ENCODE results near the gene SEC16A.

Gene SEC16A

DNA sequence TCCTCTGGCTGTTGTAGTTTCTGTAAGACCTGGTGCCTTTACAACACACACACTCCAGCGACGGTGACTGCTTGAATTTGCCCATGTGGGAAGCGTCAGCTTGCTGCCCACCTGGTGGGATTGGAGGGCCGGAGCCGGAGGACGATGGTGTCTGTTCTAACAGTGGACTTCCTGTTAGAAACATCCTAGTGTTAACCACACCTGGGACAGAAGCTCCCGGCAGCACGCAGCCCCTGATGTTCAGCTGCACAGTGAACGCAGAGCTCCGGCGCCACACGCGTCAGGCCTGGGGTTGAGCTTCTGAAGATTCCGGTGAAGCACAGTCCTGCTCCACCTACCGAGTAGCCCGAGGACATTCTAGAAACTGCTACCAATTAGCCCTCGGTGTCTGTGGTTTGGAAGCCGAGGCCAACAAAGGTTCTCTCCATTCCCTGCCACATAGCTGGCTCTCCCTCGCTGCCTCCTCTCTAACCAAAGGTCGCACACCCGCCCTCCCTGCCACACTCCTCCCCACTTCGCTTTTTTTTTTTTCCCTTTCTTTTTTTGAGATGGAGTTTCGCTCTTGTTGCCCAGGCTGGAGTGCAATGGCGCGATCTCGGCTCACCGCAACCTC is 58.0 kb downstream of the SEC16A start:
- TF ChIP-seq EZH2 (IDR thresholded peaks at IDR 0.05) (no peak), POLR2AphosphoS5 (IDR thresholded peaks at IDR 0.05; ENCODE audit: borderline replicate concordance, low read depth, low read length) (no peak), FOXP2 (optimal IDR thresholded peaks at IDR 0.05; ENCODE audit: control extremely low read depth, extremely low read length, insufficient read depth) (no peak)
- no peak overlapping the region for H3K4me3 ChIP-seq
- no peak for DNase-seq (ENCODE audit: low read depth, low spot score)
- no peak overlapping the region for H3K9ac ChIP-seq (ENCODE audit: insufficient read length)
- no peaks in the 10 kb centered on the region for H3K9me3 ChIP-seq (ENCODE audit: low read depth, low read length)
- H3K27ac ChIP-seq: peak overlapping the region; percentile 46; the same call in 1 of the 2 replicates
- H3K36me3 ChIP-seq (ENCODE audit: insufficient read depth, low read length): peaks cover 36% of the 10 kb centered on the region; the same call in 1 of the 2 replicates

DNA sequence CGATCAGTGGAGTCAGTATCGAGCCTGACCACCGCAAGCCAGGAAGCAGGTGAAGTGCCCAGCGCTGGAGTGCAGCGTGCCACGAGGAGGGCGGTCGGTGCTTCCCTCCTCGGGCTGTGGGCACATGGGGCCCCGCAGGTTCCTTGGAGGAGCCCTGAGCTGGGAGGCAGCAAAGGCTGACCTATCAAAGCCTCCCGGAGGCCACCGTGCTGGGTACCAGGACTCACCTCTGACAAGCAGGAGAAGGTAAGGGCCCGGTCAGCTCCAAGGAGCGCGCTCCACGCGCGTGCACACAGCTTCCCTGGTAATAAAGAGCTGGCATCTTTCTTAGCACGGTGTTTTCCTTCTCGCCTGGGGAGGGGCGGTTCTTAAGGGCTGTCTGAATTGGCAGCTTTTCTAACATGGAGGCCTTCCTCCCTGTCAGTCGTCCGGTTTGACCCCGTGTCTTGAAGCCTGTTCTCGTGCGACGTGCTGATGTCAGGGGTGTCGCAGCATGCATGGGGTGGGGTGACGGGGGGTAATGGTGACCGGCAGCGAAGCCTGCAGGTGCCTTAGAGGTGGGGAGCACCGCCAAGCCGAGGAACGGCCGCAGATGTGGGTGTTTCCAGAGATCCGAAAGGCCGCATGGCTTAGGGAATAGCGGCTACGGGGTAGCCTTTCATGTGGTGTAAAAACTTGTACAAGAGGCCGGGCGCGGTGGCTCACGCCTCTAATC is 59.3 kb downstream of the SEC16A start:
- TF ChIP-seq POLR2AphosphoS5 (IDR thresholded peaks at IDR 0.05; ENCODE audit: borderline replicate concordance, low read depth, low read length) (no peak), FOXP2 (optimal IDR thresholded peaks at IDR 0.05; ENCODE audit: control extremely low read depth, extremely low read length, insufficient read depth) (no peak), EZH2 (IDR thresholded peaks at IDR 0.05) (no peak)
- no peak for DNase-seq (ENCODE audit: low read depth, low spot score)
- H3K36me3 ChIP-seq (ENCODE audit: insufficient read depth, low read length): peaks cover 49% of the 10 kb centered on the region; the same call in 1 of the 2 replicates
- no peak overlapping the region for H3K4me3 ChIP-seq
- H3K9ac ChIP-seq (ENCODE audit: insufficient read length): no peak overlapping the region
- no peak overlapping the region for H3K27ac ChIP-seq
- H3K9me3 ChIP-seq (ENCODE audit: low read depth, low read length): no peaks in the 10 kb centered on the region

DNA sequence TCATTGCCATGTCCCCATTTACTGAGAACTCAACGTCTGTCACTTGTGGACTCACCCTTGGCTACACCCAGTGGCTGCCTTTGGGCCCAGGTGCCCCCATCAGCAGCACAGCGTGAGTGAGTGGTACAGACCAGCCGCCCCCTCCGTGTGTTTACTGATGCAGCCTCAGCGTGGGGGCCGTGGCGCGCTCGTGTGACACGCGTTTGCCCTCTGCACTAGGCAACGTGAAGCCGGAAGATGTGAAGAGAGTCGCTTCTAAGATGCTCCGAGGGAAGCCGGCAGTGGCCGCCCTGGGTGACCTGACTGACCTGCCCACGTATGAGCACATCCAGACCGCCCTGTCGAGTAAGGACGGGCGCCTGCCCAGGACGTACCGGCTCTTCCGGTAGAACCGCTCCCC is 60.0 kb downstream of the SEC16A start:
- no peaks in the 10 kb centered on the region for H3K9me3 ChIP-seq (ENCODE audit: low read depth, low read length)
- no peak overlapping the region for H3K4me3 ChIP-seq
- no peak overlapping the region for H3K27ac ChIP-seq
- DNase-seq (ENCODE audit: low read depth, low spot score): no peak
- H3K9ac ChIP-seq (ENCODE audit: insufficient read length): no peak overlapping the region
- TF ChIP-seq EZH2 (IDR thresholded peaks at IDR 0.05): no peak
- H3K36me3 ChIP-seq (ENCODE audit: insufficient read depth, low read length): peaks cover 56% of the 10 kb centered on the region; the same call in 1 of the 2 replicates

DNA sequence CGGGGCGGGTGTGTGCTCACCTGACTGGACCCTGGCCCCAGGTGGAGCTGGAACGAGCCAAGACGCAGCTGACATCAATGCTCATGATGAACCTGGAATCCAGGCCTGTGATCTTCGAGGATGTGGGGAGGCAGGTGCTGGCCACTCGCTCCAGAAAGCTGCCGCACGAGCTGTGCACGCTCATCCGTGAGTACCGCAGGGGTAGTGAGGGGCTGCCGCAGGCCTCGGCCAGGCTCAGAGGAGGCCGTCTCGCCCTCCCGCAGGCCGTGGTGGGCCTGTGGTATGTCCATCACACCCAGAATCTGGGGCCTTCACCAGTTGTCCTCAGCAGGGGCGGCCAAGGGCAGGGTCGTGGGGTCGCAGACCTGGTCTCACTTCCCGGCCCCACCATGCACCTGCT is 61.0 kb downstream of the SEC16A start:
- H3K4me3 ChIP-seq: no peak overlapping the region
- no peak overlapping the region for H3K9ac ChIP-seq (ENCODE audit: insufficient read length)
- no peak overlapping the region for H3K27ac ChIP-seq
- no peaks in the 10 kb centered on the region for H3K9me3 ChIP-seq (ENCODE audit: low read depth, low read length)
- DNase-seq (ENCODE audit: low read depth, low spot score): no peak
- peaks cover 63% of the 10 kb centered on the region; the same call in 1 of the 2 replicates for H3K36me3 ChIP-seq (ENCODE audit: insufficient read depth, low read length)
- TF ChIP-seq FOXP2 (optimal IDR thresholded peaks at IDR 0.05; ENCODE audit: control extremely low read depth, extremely low read length, insufficient read depth) (no peak), POLR2AphosphoS5 (IDR thresholded peaks at IDR 0.05; ENCODE audit: borderline replicate concordance, low read depth, low read length) (no peak), EZH2 (IDR thresholded peaks at IDR 0.05) (no peak)

DNA sequence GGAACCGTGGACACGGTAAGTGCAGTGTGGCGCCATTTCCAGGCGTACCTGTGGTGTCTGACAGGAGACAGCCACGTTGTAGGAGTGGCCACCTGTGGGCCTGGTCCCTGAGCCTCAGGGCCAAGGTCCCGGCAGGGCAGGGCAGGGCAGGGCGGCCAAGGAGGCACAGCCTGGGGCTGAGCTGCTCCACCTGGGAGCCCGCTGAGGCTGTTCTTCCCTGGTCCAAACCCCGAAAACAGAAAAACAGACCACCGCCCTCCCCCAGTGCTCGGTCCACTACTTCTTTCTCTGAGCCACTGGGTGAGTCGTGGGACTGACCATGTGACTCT is 63.8 kb downstream of the SEC16A start:
- H3K9ac ChIP-seq (ENCODE audit: insufficient read length): no peak overlapping the region
- peaks cover 82% of the 10 kb centered on the region for H3K36me3 ChIP-seq (ENCODE audit: insufficient read depth, low read length)
- H3K27ac ChIP-seq: no peak overlapping the region

DNA sequence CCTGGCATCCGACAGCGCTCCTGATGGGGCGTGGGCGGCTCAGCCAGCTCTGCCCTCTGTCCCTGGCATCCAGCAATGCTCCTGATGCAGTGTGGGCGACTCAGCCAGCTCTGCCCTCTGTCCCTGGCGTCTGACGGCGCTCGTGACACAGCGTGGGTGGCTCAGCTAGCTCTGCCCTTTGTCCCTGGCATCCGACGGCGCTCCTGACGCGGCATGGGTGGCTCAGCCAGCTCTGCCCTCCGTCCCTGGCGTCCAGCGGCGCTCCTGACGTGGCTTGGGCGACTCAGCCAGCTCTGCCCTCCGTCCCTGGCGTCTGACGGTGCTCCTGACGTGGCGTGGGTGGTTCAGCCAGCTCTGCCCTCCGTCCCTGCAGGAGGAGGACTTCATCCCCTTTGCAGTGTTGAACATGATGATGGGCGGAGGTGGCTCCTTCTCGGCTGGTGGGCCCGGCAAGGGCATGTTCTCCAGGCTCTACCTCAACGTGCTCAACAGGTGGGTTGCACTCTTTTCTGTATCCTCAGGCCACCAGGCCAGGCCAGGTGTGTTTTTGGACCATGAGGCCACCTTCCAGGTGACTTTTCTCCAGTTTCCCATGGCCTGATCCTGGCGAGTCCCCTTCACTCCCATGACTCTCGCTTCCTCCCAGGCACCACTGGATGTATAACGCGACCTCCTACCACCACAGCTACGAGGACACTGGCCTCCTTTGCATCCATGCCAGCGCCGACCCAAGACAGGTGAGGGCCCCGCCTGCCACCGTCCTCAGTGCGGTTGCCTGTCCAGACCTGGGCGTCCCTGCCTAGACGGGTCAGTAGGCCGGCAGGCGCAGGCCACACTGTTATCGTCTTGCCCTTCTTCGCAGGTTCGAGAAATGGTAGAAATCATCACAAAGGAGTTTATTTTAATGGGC is 64.4 kb downstream of the SEC16A start:
- Histone ChIP-seq H3K27ac (no peak overlapping the region), H3K4me3 (no peak overlapping the region), H3K9me3 (ENCODE audit: low read depth, low read length) (no peaks in the 10 kb centered on the region), H3K36me3 (ENCODE audit: insufficient read depth, low read length) (peaks cover 84% of the 10 kb centered on the region), H3K9ac (ENCODE audit: insufficient read length) (no peak overlapping the region)
- no peak for DNase-seq (ENCODE audit: low read depth, low spot score)
- no peak for TF ChIP-seq EZH2 (IDR thresholded peaks at IDR 0.05)
- TF ChIP-seq POLR2AphosphoS5 (IDR thresholded peaks at IDR 0.05; ENCODE audit: borderline replicate concordance, low read depth, low read length): no peak
- no peak for TF ChIP-seq FOXP2 (optimal IDR thresholded peaks at IDR 0.05; ENCODE audit: control extremely low read depth, extremely low read length, insufficient read depth)

More for the DNA sequence above, 63.8 kb downstream of the SEC16A start:
- no peak overlapping the region for H3K4me3 ChIP-seq
- TF ChIP-seq POLR2AphosphoS5 (IDR thresholded peaks at IDR 0.05; ENCODE audit: borderline replicate concordance, low read depth, low read length): no peak
- no peak for TF ChIP-seq EZH2 (IDR thresholded peaks at IDR 0.05)
- no peak for TF ChIP-seq FOXP2 (optimal IDR thresholded peaks at IDR 0.05; ENCODE audit: control extremely low read depth, extremely low read length, insufficient read depth)
- H3K9me3 ChIP-seq (ENCODE audit: low read depth, low read length): no peaks in the 10 kb centered on the region
- no peak for DNase-seq (ENCODE audit: low read depth, low spot score)

DNA sequence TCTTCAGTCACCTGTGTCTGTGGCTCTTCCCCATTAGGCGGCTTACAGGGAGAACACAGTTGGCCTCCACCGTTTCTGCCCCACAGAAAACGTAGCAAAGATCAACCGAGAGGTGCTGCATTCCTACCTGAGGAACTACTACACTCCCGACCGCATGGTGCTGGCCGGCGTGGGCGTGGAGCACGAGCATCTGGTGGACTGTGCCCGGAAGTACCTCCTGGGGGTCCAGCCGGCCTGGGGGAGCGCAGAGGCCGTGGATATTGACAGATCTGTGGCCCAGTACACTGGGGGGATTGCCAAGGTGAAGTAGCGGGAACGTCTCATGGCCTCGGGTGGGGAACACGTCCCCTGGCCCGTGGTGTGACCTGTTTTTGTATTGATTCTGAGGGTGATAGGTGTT is 65.9 kb downstream of the SEC16A start:
- H3K9me3 ChIP-seq (ENCODE audit: low read depth, low read length): no peaks in the 10 kb centered on the region
- no peak overlapping the region for H3K9ac ChIP-seq (ENCODE audit: insufficient read length)
- no peak overlapping the region for H3K27ac ChIP-seq
- TF ChIP-seq FOXP2 (optimal IDR thresholded peaks at IDR 0.05; ENCODE audit: control extremely low read depth, extremely low read length, insufficient read depth) (no peak), POLR2AphosphoS5 (IDR thresholded peaks at IDR 0.05; ENCODE audit: borderline replicate concordance, low read depth, low read length) (no peak), EZH2 (IDR thresholded peaks at IDR 0.05) (no peak)
- DNase-seq (ENCODE audit: low read depth, low spot score): no peak
- H3K4me3 ChIP-seq: no peak overlapping the region
- H3K36me3 ChIP-seq (ENCODE audit: insufficient read depth, low read length): peaks cover 85% of the 10 kb centered on the region

DNA sequence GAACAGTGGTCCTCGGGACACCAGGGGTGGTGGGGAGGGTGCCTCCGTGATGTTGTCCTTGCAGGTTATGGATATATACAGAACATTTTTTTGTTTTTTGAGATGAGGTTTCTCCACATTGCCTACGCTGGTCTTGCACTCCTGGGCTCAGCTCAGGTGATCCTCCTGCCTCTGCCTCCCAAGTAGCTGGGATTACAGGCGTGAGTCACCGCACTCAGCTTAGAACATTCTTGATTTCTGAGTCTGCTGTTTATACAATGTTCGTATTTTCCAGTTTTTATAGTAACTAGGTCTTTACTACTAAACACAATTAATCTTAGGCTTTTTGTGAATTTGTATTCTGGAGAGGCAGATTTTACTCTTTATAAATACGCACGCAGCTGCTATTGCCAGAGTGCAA is 66.4 kb downstream of the SEC16A start:
- no peaks in the 10 kb centered on the region for H3K9me3 ChIP-seq (ENCODE audit: low read depth, low read length)
- DNase-seq (ENCODE audit: low read depth, low spot score): no peak
- H3K36me3 ChIP-seq (ENCODE audit: insufficient read depth, low read length): peaks cover 85% of the 10 kb centered on the region
- H3K9ac ChIP-seq (ENCODE audit: insufficient read length): no peak overlapping the region
- TF ChIP-seq EZH2 (IDR thresholded peaks at IDR 0.05) (no peak), POLR2AphosphoS5 (IDR thresholded peaks at IDR 0.05; ENCODE audit: borderline replicate concordance, low read depth, low read length) (no peak), FOXP2 (optimal IDR thresholded peaks at IDR 0.05; ENCODE audit: control extremely low read depth, extremely low read length, insufficient read depth) (no peak)
- H3K4me3 ChIP-seq: no peak overlapping the region
- H3K27ac ChIP-seq: no peak overlapping the region

Measured in SK-N-MC (cell line).